GM18499 (cell line): ENCODE data around the gene AUH.

Experiments
- ATAC-seq: cut with Tn5 transposase; IDR thresholded peaks from one replicate; pipeline ENCODE4 v1.9.1; 2021; ENCODE audit warnings: moderate number of reproducible peaks; ENCODE audit not compliant: insufficient read depth, unreplicated experiment

The AUH gene

DNA sequence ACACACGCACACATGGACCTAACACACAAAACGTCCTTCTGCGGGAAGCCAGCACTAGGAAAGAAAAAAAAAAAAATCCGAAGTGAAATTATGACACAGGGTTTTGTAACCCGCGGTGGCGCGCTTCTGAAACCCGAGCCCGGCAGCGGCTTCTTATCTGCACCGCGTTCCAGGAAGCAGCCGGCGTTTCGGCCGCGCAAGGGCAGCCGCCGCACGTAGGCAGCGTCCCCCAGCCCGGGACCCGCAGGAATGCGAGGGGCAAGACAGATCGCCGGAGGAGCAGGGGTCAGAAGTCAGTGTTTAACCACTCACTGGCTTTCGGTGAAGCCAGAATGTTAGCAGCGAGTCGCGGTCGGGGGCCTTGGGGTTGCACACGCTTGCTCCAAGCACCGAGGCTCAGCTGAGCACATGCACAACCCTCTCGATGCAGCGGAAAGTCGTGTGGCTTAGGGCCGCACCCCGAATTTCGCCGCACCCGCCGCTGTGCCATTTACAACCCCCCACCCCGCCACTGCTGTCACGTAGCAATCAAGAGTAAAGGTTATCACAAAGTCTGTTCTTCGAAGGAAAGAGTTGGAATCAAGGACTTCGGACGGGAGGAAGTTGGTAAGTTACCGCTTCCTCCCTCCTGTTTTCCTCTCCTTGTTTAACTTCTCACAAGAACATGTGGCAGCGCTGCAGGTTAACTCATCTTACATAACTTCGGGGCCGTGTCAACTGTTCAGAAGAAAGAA is 167.9 kb downstream of the AUH start:
- ATAC-seq: peak; percentile 45

DNA sequence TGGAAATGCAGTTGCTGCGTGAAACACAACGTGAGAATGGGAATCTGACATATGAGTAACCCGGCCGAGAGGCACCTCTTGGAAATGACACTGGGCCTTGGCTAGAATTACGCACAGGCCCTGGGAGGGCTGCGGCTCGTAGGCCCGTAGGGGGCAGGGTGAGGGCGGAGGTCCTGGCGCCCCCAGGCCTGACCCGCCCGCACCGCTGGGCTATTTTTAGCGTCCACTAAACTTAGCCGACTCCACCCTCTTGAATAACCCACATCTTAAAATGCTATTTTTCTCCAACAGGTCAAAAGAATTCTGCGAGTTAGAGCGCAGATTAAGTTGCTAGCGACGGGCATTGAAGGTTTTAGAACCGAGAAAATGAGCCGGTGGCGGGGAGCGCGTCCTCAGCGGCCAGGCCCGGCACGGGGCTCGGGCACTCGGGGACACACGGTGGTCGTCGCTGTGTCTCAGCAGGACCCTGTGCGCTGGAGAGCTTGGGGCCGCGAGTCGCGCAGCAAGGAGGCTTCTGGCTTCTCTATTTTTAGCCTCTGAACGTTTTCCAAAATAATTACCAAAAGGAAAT is 168.5 kb downstream of the AUH start:
- ATAC-seq: peak; percentile 15

- ATAC-seq: no peak
Measured at GRCh38 chr9:91192381-91193086, 169.2 kb downstream of the AUH start.

GRCh38 chr9:91191411-91192380 is 170.0 kb downstream of the AUH start:
- no peak for ATAC-seq

GRCh38 chr9:91190062-91190461 is 171.7 kb downstream of the AUH start:
- ATAC-seq: no peak

GRCh38 chr9:91188719-91189590 is 172.8 kb downstream of the AUH start:
- no peak for ATAC-seq

- ATAC-seq: no peak
Measured at GRCh38 chr9:91187965-91188344, 173.8 kb downstream of the AUH start.

DNA sequence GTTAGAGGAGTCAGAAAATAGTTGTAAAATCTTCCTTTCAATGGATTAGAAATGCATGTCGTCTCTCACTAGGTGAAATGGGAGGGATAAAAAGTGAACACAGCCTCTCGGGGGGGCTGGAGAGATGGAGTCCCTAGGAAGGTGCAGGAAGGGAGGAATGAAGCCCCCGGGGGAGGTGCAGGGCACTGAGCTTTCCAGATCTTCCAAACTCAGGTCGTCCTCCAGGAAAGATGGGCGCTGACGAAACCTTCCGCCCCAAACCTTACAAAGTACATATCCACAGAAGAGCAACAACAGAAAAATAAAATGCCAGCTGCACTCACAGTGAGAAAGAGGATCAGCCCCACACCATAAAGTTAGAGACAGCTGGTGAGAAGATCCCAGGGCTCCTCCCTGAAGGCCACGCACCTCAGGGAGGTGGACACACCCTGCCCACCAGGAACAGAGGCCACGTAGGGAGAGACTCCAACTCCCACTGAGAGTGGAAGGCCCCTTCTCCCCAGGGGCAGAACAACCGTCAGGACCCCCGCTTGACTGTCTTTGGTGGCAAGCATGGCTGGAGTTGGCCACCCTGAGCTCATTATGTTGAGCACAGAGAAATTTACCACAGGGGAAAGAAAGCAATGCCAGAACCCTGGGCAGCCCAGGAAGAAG is 174.3 kb downstream of the AUH start:
- ATAC-seq: no peak

DNA sequence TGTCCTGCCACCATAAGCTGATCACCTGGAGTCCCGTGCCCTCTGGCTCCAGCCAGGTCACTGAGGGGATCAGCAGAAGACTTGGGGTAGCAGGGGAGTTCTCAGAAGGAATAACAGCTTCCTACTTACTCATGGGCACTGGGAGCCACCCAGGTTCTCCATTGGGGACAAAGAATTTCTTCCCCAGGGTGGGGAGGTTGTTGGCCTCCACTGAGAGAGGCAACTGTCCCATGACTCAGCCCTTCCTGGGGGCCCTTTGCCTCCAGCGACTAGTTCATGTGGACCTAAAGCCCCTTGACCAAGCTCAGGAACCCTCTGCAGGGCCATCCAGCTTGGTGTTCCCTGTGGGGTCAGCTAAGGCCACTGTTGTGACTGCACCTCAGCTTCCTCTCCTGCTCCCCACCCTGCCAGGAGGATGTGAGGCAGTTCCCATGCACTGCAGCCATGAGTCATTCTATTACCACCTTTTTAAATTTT is 175.0 kb downstream of the AUH start:
- ATAC-seq: no peak

- no peak for ATAC-seq
Measured at GRCh38 chr9:91185193-91185886, 176.4 kb downstream of the AUH start.

DNA sequence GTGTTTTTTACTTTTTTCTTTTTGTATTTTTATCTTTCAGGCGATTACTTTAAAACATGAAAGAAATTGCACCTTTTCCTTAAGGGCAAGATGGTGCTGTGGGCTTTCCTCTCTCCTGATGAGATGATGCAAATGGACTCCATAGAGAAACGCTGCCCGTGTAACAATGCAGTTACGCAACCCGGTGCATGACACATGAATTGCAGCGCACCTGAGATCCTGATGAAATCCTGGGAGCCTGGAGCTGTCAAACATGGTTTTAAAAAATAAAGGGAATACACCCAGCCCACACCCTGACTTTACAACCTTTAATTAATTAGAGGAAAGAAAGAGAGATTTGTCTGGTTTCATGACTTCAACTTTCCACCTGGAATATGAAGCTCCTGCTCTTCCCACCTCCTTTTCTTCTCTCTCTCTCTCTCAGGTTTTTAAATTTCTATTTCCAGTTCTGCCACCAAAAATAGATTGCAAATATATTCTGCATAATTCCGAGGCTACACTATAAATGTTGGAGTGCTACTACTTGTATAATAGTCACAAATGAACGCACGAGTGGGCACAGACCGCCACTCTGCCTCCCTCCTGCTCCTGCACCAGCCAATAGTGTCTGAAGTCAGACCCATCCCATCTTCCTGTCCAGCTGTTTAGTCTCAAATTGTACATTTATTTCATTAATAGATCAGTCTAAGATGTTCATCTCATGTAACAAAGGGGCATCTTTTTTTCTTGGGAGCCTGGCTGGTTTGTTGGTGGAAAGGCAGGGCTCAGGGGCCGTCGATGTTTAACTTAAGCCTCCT is 179.1 kb downstream of the AUH start:
- ATAC-seq: no peak

DNA sequence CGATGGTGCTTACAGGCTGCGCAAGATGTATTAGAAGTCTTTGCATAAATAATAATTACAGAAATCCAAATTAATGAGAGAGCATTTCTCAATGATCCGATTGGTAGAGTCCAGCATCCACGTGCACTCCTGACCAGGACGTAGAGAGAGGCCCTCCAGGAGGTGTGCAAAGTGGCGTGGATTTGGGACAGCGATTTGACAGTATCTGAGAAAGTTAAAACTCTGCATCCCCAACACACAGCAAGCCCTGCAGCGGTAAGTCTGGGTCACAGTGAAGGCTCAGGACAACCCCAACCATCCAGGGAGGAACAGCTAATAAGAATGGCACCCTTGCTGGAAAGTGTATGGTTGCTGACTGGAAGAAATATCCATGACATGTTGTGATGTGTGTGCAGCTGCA is 180.2 kb downstream of the AUH start:
- no peak for ATAC-seq

DNA sequence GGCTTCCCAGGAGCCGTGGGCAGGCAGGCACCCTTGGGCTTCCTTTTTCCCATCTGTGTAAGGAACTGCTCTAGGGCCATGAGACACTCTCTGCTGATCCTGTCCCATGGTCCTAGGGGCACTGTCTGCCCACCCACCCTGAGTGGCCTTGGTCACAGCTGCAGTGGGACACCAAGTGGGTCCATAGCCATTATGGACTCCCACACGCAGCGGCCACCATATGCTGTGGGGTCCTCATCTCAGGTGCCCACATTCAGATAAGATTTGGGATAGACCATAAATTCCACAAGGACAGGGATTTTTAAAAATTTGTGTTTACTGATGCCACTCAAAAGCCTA is 180.8 kb downstream of the AUH start:
- ATAC-seq: no peak

- ATAC-seq: no peak
Measured at GRCh38 chr9:91180240-91180929, 181.3 kb downstream of the AUH start.

- no peak for ATAC-seq
Measured at GRCh38 chr9:91179237-91180138, 182.2 kb downstream of the AUH start.
